ENCODE measurements around the gene RNF13.

Gene RNF13

GRCh38 chr3:150000641-150001040, 187.6 kb downstream of the RNF13 start:
- TF ChIP-seq REST (IDR thresholded peaks at IDR 0.05; ENCODE audit: insufficient read depth in 1 of 2, low read depth in 2 of 2, low read length in 2 of 2) (no peak), SIN3A (IDR thresholded peaks at IDR 0.05; ENCODE audit: borderline replicate concordance, insufficient read depth, low read length) (no peak), POLR2AphosphoS5 (IDR thresholded peaks at IDR 0.05; ENCODE audit: low read depth, low read length) (no peak), TAF1 (IDR thresholded peaks at IDR 0.05; ENCODE audit: borderline replicate concordance, insufficient read depth, low read length) (no peak), FOXP2 (optimal IDR thresholded peaks at IDR 0.05; ENCODE audit: borderline replicate concordance, extremely low read depth, extremely low read length, insufficient read depth) (no peak)

GRCh38 chr3:150005243-150006112, 192.5 kb downstream of the RNF13 start:
- TF ChIP-seq SIN3A (IDR thresholded peaks at IDR 0.05; ENCODE audit: borderline replicate concordance, insufficient read depth, low read length): no peak
- no peak for TF ChIP-seq POLR2AphosphoS5 (IDR thresholded peaks at IDR 0.05; ENCODE audit: low read depth, low read length)
- TF ChIP-seq TAF1 (IDR thresholded peaks at IDR 0.05; ENCODE audit: borderline replicate concordance, insufficient read depth, low read length): no peak
- TF ChIP-seq FOXP2 (optimal IDR thresholded peaks at IDR 0.05; ENCODE audit: borderline replicate concordance, extremely low read depth, extremely low read length, insufficient read depth): no peak
- no peak for TF ChIP-seq REST (IDR thresholded peaks at IDR 0.05; ENCODE audit: insufficient read depth in 1 of 2, low read depth in 2 of 2, low read length in 2 of 2)

GRCh38 chr3:150006794-150007193, 193.8 kb downstream of the RNF13 start:
- no peak for TF ChIP-seq SIN3A (IDR thresholded peaks at IDR 0.05; ENCODE audit: borderline replicate concordance, insufficient read depth, low read length)
- no peak for TF ChIP-seq POLR2AphosphoS5 (IDR thresholded peaks at IDR 0.05; ENCODE audit: low read depth, low read length)
- no peak for TF ChIP-seq REST (IDR thresholded peaks at IDR 0.05; ENCODE audit: insufficient read depth in 1 of 2, low read depth in 2 of 2, low read length in 2 of 2)
- no peak for TF ChIP-seq TAF1 (IDR thresholded peaks at IDR 0.05; ENCODE audit: borderline replicate concordance, insufficient read depth, low read length)
- no peak for TF ChIP-seq FOXP2 (optimal IDR thresholded peaks at IDR 0.05; ENCODE audit: borderline replicate concordance, extremely low read depth, extremely low read length, insufficient read depth)
